ENCODE data around the gene ALG6. TPM values are rescaled to one million over a fixed set of nuclear protein-coding genes. Genes with fewer than 3 reads are reported as not detected.

ALG6 gene
- total RNA-seq, 2 donors from 2014 or later, result 25.9 to 26.9 TPM

DNA sequence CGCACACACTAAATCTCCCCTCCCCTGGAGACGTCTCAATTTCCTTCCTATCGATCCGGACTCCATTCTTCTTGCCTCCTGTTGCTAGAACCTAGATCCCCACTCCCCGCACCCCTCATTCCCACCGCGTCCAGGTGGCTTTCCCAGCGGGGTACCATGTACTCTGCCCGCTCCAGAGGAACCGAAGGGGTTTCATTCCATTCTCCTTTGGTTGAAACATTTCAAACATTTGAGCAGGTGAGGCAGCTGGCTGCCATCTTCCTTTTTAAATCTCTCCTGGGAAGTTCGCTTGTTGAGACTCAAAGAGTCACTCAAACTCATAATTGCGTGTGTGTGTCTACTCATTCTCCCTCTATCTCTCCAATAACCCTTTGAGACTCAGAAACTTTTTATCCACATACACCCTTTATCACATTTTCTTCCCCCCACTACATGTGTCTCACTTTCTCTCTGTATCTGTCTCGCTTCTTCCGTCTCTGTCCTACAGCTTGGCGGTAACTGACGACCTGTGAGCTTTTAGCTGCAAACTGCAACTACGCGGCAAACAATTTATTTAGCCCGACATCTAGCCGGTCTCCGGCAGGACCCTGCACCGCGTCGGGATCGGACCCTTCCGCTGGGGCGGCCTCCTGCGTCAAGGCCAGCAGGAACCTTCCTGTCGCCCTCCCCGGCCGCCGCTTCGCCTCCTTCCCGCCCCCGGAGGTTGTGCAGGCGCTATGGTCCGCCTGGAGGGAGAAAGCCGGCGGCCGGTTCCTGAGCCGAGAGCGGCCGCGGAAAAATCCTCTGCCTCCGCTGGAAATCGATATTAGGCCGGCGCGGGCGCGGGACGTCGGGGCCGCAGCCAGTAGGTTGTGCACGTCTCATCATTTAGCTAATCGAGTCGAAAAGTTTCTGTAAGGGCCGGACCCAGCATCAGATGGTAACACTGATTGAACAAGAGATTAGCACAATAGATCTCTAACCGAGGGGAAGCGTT lies 48.1 kb upstream of the ALG6 start:
- TF ChIP-seq, protein P1, sequence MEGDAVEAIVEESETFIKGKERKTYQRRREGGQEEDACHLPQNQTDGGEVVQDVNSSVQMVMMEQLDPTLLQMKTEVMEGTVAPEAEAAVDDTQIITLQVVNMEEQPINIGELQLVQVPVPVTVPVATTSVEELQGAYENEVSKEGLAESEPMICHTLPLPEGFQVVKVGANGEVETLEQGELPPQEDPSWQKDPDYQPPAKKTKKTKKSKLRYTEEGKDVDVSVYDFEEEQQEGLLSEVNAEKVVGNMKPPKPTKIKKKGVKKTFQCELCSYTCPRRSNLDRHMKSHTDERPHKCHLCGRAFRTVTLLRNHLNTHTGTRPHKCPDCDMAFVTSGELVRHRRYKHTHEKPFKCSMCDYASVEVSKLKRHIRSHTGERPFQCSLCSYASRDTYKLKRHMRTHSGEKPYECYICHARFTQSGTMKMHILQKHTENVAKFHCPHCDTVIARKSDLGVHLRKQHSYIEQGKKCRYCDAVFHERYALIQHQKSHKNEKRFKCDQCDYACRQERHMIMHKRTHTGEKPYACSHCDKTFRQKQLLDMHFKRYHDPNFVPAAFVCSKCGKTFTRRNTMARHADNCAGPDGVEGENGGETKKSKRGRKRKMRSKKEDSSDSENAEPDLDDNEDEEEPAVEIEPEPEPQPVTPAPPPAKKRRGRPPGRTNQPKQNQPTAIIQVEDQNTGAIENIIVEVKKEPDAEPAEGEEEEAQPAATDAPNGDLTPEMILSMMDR (conservative IDR thresholded peaks at IDR 0.05), result no peak
- peak overlapping the region; percentile 74 for H3K4me3 Mint-ChIP-seq
- peaks cover 23% of the 10 kb centered on the region for H3K4me1 Mint-ChIP-seq
- H3K27ac ChIP-seq (ENCODE audit: low read depth, low read length), result no peak overlapping the region
- no peaks in the 10 kb centered on the region for H3K36me3 Mint-ChIP-seq (ENCODE audit: low read depth)
- peak overlapping the region; percentile 54 for H3K4me3 ChIP-seq (ENCODE audit: low read length)
- WGBS, 2 experiments (ENCODE audit: insufficient coverage in 1 of 2, insufficient read length in 1 of 2), result 7 to 12% methylated on average over 49 to 60 of the region's 60 CpGs
- peaks cover 88% of the 10 kb centered on the region for H3K27me3 ChIP-seq (ENCODE audit: control insufficient read depth, insufficient read depth, low read length, poor library complexity, severe bottlenecking)
- no peaks in the 10 kb centered on the region for H3K9me3 Mint-ChIP-seq
- peaks cover 5% of the 10 kb centered on the region for H3K4me1 ChIP-seq (ENCODE audit: control insufficient read depth, insufficient read depth, low read length)
- peaks cover 76% of the 10 kb centered on the region for H3K27me3 Mint-ChIP-seq (ENCODE audit: insufficient read depth)
- H3K27ac Mint-ChIP-seq, result no peak overlapping the region
- H3K9ac ChIP-seq (ENCODE audit: extremely low read depth, low read length, poor library complexity, severe bottlenecking), result no peak overlapping the region
- no peaks in the 10 kb centered on the region for H3K9me3 ChIP-seq (ENCODE audit: control insufficient read depth, low read length)
- H3K36me3 ChIP-seq (ENCODE audit: control insufficient read depth, insufficient read depth, low read length), result no peaks in the 10 kb centered on the region
- DNase-seq, result peak; percentile 81

DNA sequence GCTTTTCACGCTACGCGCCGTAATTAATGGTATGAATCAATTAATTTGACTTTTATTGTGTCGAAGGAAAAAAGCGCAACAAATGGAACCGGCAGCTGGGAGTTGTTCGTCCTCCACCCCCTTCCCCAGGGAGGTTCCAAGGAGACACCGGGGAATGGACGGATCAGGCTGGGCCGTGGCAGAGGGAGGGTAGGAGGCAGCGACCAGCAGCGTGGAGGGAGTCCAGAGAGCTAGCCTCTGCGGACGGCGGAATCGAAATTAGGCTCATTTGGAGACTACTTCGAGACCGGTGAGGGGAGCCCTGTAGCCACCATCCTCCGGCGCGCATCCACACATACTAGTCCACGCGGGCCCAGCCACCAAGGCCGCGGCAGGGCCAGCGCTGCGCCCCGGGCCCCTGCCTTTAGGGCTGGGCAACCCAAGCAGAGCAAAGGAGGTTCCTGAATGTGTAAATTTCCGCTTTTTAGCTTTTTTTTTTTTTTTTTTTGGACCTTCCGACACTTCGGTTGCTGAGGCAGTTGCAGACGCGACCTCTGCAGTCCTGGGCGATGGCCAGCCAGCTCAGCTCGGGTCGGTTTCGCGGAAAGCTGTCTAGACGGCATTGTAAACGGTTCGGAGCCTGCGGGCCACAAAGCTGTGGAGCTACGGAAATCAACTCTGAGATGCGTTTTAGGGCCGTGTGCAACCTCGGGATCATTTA lies 47.3 kb upstream of the ALG6 start:
- H3K27ac Mint-ChIP-seq, result no peak overlapping the region
- H3K9me3 Mint-ChIP-seq, result no peaks in the 10 kb centered on the region
- H3K27me3 ChIP-seq (ENCODE audit: control insufficient read depth, insufficient read depth, low read length, poor library complexity, severe bottlenecking), result peaks cover 96% of the 10 kb centered on the region
- peak overlapping the region; percentile 74 for H3K4me3 Mint-ChIP-seq
- peaks cover 5% of the 10 kb centered on the region for H3K4me1 ChIP-seq (ENCODE audit: control insufficient read depth, insufficient read depth, low read length)
- H3K4me3 ChIP-seq (ENCODE audit: low read length), result no peak overlapping the region
- DNase-seq, result peak; percentile 78
- peaks cover 23% of the 10 kb centered on the region for H3K4me1 Mint-ChIP-seq
- H3K36me3 ChIP-seq (ENCODE audit: control insufficient read depth, insufficient read depth, low read length), result no peaks in the 10 kb centered on the region
- H3K36me3 Mint-ChIP-seq (ENCODE audit: low read depth), result no peaks in the 10 kb centered on the region
- WGBS, 2 experiments (ENCODE audit: insufficient coverage in 1 of 2, insufficient read length in 1 of 2), result 3 to 6% methylated on average over 11 to 47 of the region's 47 CpGs
- peaks cover 79% of the 10 kb centered on the region for H3K27me3 Mint-ChIP-seq (ENCODE audit: insufficient read depth)
- H3K9ac ChIP-seq (ENCODE audit: extremely low read depth, low read length, poor library complexity, severe bottlenecking), result no peak overlapping the region
- TF ChIP-seq, protein P1 (conservative IDR thresholded peaks at IDR 0.05), result no peak
- H3K27ac ChIP-seq (ENCODE audit: low read depth, low read length), result no peak overlapping the region
- H3K9me3 ChIP-seq (ENCODE audit: control insufficient read depth, low read length), result no peaks in the 10 kb centered on the region

DNA sequence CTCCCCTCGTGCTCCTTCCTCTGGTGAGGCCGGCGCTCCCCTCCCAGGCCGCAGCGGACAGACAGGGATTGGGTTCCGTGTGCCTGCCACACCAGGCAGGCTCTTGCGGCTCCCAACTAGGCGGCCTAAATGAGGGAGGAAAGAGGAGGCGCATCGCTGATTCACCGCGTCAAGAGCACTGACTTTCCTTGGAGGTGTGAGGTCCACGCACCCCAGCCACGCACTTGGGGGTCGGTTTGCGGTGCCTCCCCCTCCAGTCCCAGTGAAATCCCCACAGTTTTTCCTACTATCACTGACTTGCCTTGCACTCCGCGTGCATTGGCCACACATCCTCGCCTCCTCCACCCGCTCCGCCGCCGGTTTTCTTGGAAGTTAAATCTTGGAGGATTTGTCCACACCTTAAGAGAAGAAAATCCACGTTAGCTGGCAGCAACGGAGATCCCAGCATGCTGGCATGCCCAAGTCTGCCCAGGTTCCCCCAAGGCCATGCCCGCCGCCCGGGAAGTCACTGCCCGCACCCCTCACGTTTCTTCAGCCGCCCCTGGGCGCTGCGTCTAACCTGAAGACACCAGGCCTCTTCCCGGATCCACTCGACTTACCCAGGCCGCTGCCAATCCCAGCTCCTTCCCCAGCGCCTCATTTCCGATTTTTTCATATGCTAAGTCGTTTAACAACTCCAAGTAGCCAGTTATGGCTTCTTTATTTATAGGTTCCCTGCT lies 46.2 kb upstream of the ALG6 start:
- Mint-ChIP-seq H3K9me3 (no peaks in the 10 kb centered on the region), H3K27me3 (ENCODE audit: insufficient read depth) (peaks cover 82% of the 10 kb centered on the region), H3K27ac (peak overlapping the region; percentile 78), H3K36me3 (ENCODE audit: low read depth) (no peaks in the 10 kb centered on the region), H3K4me3 (peak overlapping the region; percentile 74), H3K4me1 (peaks cover 26% of the 10 kb centered on the region)
- WGBS, 2 experiments (ENCODE audit: insufficient coverage in 1 of 2, insufficient read length in 1 of 2), result 3 to 9% methylated on average over 13 to 39 of the region's 39 CpGs
- peaks cover 5% of the 10 kb centered on the region for H3K4me1 ChIP-seq (ENCODE audit: control insufficient read depth, insufficient read depth, low read length)
- H3K4me3 ChIP-seq (ENCODE audit: low read length), result peak overlapping the region; percentile 80
- no peak overlapping the region for H3K27ac ChIP-seq (ENCODE audit: low read depth, low read length)
- peak; percentile 78 for DNase-seq
- peaks cover 100% of the 10 kb centered on the region for H3K27me3 ChIP-seq (ENCODE audit: control insufficient read depth, insufficient read depth, low read length, poor library complexity, severe bottlenecking)
- H3K36me3 ChIP-seq (ENCODE audit: control insufficient read depth, insufficient read depth, low read length), result no peaks in the 10 kb centered on the region
- TF ChIP-seq, protein P1 (conservative IDR thresholded peaks at IDR 0.05), result no peak
- H3K9ac ChIP-seq (ENCODE audit: extremely low read depth, low read length, poor library complexity, severe bottlenecking), result no peak overlapping the region
- H3K9me3 ChIP-seq (ENCODE audit: control insufficient read depth, low read length), result no peaks in the 10 kb centered on the region

Measured in endodermal cell (in vitro differentiated cells).